ENCODE results near the gene KRTAP10-12. TPM values are rescaled to one million over a fixed set of nuclear protein-coding genes. Genes with fewer than 3 reads are reported as not detected.

Gene KRTAP10-12
- total and polyA plus RNA-seq, 3 donors from 2014 or later = not detected

- no peaks in the 10 kb centered on the region for H3K36me3 ChIP-seq (ENCODE audit: low read depth, missing control alignments)
- H3K27ac ChIP-seq = no peak overlapping the region
- DNase-seq = no peak
- H3K4me3 ChIP-seq = no peak overlapping the region
- 81 to 90% methylated on average over 19 to 21 of the region's 21 CpGs for WGBS, 2 donors
- H3K9me3 ChIP-seq = peaks cover 4% of the 10 kb centered on the region
- H3K4me1 ChIP-seq = no peaks in the 10 kb centered on the region
- TF ChIP-seq POLR2A (IDR thresholded peaks at IDR 0.05) = no peak
- TF ChIP-seq, protein P1, sequence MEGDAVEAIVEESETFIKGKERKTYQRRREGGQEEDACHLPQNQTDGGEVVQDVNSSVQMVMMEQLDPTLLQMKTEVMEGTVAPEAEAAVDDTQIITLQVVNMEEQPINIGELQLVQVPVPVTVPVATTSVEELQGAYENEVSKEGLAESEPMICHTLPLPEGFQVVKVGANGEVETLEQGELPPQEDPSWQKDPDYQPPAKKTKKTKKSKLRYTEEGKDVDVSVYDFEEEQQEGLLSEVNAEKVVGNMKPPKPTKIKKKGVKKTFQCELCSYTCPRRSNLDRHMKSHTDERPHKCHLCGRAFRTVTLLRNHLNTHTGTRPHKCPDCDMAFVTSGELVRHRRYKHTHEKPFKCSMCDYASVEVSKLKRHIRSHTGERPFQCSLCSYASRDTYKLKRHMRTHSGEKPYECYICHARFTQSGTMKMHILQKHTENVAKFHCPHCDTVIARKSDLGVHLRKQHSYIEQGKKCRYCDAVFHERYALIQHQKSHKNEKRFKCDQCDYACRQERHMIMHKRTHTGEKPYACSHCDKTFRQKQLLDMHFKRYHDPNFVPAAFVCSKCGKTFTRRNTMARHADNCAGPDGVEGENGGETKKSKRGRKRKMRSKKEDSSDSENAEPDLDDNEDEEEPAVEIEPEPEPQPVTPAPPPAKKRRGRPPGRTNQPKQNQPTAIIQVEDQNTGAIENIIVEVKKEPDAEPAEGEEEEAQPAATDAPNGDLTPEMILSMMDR (IDR thresholded peaks at IDR 0.05) = no peak
- intact Hi-C loops (cut with DNase I; ENCODE audit: low total_unique reads) = no loop called here
- no peaks in the 10 kb centered on the region for H3K27me3 ChIP-seq
Observed at GRCh38 chr21:44734026-44734745, 37.2 kb downstream of the KRTAP10-12 start.

- H3K9me3 ChIP-seq = peaks cover 4% of the 10 kb centered on the region
- TF ChIP-seq POLR2A (IDR thresholded peaks at IDR 0.05) = no peak
- TF ChIP-seq, protein P1 (IDR thresholded peaks at IDR 0.05) = no peak
- WGBS, 2 donors = 93 to 95% methylated on average over 10 to 17 of the region's 17 CpGs
- H3K27ac ChIP-seq = no peak overlapping the region
- no peaks in the 10 kb centered on the region for H3K4me1 ChIP-seq
- DNase-seq = no peak
- H3K27me3 ChIP-seq = no peaks in the 10 kb centered on the region
- intact Hi-C loops (cut with DNase I; ENCODE audit: low total_unique reads) = no loop called here
- no peak overlapping the region for H3K4me3 ChIP-seq
- no peaks in the 10 kb centered on the region for H3K36me3 ChIP-seq (ENCODE audit: low read depth, missing control alignments)
Observed at GRCh38 chr21:44734841-44735240, 37.9 kb downstream of the KRTAP10-12 start.

DNA sequence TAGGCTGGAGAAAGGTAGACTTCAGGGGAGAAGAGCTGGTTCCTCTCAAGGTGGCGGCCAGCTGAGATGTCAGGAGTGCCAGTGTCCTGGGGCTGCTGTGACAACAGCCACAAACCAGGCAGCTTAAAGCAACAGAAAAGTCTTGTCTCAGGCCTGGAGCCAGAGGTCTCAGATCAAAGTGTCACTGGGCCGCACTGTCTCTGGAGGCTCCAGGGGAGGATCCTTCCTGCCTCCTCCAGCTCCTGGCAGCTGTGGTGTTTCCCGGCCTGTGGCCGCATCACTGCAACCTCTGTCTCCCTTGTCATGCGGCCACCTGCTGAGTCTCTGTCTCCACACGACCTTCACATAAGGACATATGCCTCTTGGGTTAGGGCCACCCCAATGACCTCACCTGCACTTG, 38.8 kb downstream of the KRTAP10-12 start:
- TF ChIP-seq, protein P1 (IDR thresholded peaks at IDR 0.05) = no peak
- H3K9me3 ChIP-seq = peaks cover 4% of the 10 kb centered on the region
- no peak overlapping the region for H3K27ac ChIP-seq
- intact Hi-C loops (cut with DNase I; ENCODE audit: low total_unique reads) = no loop called here
- no peaks in the 10 kb centered on the region for H3K27me3 ChIP-seq
- H3K4me3 ChIP-seq = no peak overlapping the region
- no peaks in the 10 kb centered on the region for H3K36me3 ChIP-seq (ENCODE audit: low read depth, missing control alignments)
- 80 to 89% methylated on average over 3 to 6 of the region's 6 CpGs for WGBS, 2 donors
- H3K4me1 ChIP-seq = no peaks in the 10 kb centered on the region
- no peak for DNase-seq

DNA sequence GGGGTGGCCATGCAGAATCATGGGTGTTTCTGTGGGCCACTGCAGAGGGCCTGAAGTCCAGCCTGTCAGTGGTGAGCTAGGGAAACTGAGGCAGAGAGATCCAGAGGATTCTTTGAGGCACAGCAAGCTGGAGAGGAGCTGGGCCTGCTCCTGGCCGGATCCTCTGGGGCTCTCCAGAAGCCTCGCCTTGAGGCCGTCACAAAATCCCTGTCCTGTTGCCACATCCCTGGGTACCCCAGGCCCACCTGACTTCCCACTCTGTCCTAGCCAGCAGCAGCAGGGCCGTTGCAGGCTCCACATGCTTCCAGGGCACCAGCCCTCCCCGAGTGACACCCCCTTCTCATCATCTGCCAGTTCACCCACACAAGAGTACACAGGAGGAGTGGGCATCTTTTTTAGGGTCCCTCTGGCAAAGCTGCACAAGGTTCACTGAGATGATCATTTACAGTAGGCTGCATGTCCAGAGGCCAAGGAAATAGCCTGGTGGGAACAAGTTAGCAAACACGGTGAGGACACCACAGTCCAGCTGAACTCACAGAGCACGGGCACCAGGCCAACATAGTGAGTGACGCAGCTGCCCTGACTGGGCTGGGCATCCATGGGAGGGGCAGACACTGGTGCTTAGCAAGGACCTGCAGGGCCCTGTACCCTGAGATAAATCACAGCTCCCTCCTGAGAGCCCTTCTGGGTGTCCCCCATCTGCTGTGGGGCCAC, 39.5 kb downstream of the KRTAP10-12 start:
- DNase-seq = no peak
- TF ChIP-seq, protein P1 (IDR thresholded peaks at IDR 0.05) = no peak
- Histone ChIP-seq H3K27me3 (no peaks in the 10 kb centered on the region), H3K36me3 (ENCODE audit: low read depth, missing control alignments) (no peaks in the 10 kb centered on the region), H3K27ac (no peak overlapping the region), H3K4me1 (no peaks in the 10 kb centered on the region), H3K9me3 (peaks cover 4% of the 10 kb centered on the region), H3K4me3 (no peak overlapping the region)
- 89 to 92% methylated on average over 4 to 8 of the region's 8 CpGs for WGBS, 2 donors
- intact Hi-C loops (cut with DNase I; ENCODE audit: low total_unique reads) = no loop called here

All from testis (tissue), 3 donors.